Keratinocyte (primary cell): ENCODE results near the gene TOR1AIP1. TPM values are rescaled to one million over a fixed set of nuclear protein-coding genes. Genes with fewer than 3 reads are reported as not detected.
A peak's percentile ranks its signal among the peaks of the same experiment; 100 is the strongest.

Source experiments
- DNase-seq: peaks from one replicate; pipeline ENCODE4 v3.0.0-alpha.2; 2011; ENCODE audit warnings: low read depth, missing footprints, low spot score
- FAIRE-seq: peaks from 2 replicates; lab custom pipeline; 2011; peaks lifted over from hg19 to GRCh38; lab: Jason Lieb, UNC
- H2AFZ ChIP-seq: 2 replicates; pipeline ENCODE4 v1.6.0; 2012; ENCODE audit warnings: low read length, control low read depth, inconsistent platforms; ENCODE audit not compliant: control insufficient read depth
- H3K27ac ChIP-seq: 2 replicates; pipeline ENCODE4 v1.5.1; 2011; ENCODE audit warnings: low read length; ENCODE audit not compliant: control insufficient read depth, insufficient read depth
- H3K27me3 ChIP-seq: 3 replicates; pipeline ENCODE4 v1.6.0; 2011; ENCODE audit warnings: low read length; ENCODE audit not compliant: control insufficient read depth, insufficient read depth; ENCODE audit errors: extremely low read depth
- H3K36me3 ChIP-seq, 2 experiments: 2 replicates in 1 of 2; 3 replicates in 1 of 2; pipeline ENCODE4 v1.5.1; 2011; ENCODE audit warnings: low read length in 2 of 2, mild to moderate bottlenecking in 1 of 2; ENCODE audit not compliant: control insufficient read depth in 2 of 2, insufficient read depth in 2 of 2; ENCODE audit errors: extremely low read depth in 1 of 2
- H3K4me1 ChIP-seq: 3 replicates; pipeline ENCODE4 v1.5.1; 2011; ENCODE audit warnings: low read length; ENCODE audit not compliant: control insufficient read depth, insufficient read depth; ENCODE audit errors: extremely low read depth
- H3K4me2 ChIP-seq: 3 replicates; pipeline ENCODE4 v1.6.0; 2011; ENCODE audit warnings: low read depth, low read length; ENCODE audit not compliant: control insufficient read depth, insufficient read depth; ENCODE audit errors: extremely low read depth
- H3K4me3 ChIP-seq, 3 experiments: fragments of 200-600 bp in 1 of 3; sonication (generic) in 1 of 3; 2 replicates in 2 of 3; 3 replicates in 1 of 3; pipeline ENCODE4 v1.5.1; 2011 to 2016; ENCODE audit warnings: low read length in 3 of 3, mild to moderate bottlenecking in 3 of 3, control low read depth in 2 of 3, inconsistent platforms in 1 of 3, low read depth in 1 of 3, mixed read lengths in 1 of 3, mixed run types in 1 of 3, moderate library complexity in 1 of 3; ENCODE audit not compliant: control insufficient read depth in 2 of 3, insufficient read depth in 2 of 3; ENCODE audit errors: extremely low read depth in 1 of 3
- H3K79me2 ChIP-seq: 2 replicates; pipeline ENCODE4 v1.6.0; 2012; ENCODE audit warnings: low read length; ENCODE audit not compliant: control insufficient read depth, insufficient read depth
- H3K9ac ChIP-seq: 3 replicates; pipeline ENCODE4 v1.6.0; 2011; ENCODE audit warnings: low read length; ENCODE audit not compliant: control insufficient read depth, insufficient read depth; ENCODE audit errors: extremely low read depth
- H3K9me1 ChIP-seq: 3 replicates; pipeline ENCODE4 v1.6.0; 2011; ENCODE audit warnings: low read length; ENCODE audit not compliant: control insufficient read depth, insufficient read depth; ENCODE audit errors: extremely low read depth
- H3K9me3 ChIP-seq: 2 replicates; pipeline ENCODE4 v1.5.1; 2012; ENCODE audit warnings: low read depth, low read length; ENCODE audit not compliant: control insufficient read depth
- H4K20me1 ChIP-seq: 3 replicates; pipeline ENCODE4 v1.6.0; 2011; ENCODE audit warnings: low read length; ENCODE audit not compliant: control insufficient read depth, insufficient read depth; ENCODE audit errors: extremely low read depth
- EZH2 ChIP-seq: IDR thresholded peaks from one replicate; pipeline ENCODE4 v1.6.1; 2012; ENCODE audit warnings: inconsistent platforms, mild to moderate bottlenecking, low read length, moderate library complexity
- dilution Hi-C: fragments of 300-500 bp; cut with MboI; formaldehyde crosslinking; loops from one replicate; pipeline ENCODE4 v1.7.0; 2020; ENCODE audit warnings: low sequenced_read_pairs; ENCODE audit not compliant: extremely low pct_ligation_motif_present
- polyA plus RNA-seq, 5 experiments: library from polyadenylated mRNA; depleted of rRNA in 3 of 5; stranded (reverse) in 3 of 5; stranded (forward) in 1 of 5; unstranded in 1 of 5; fragments of >200 nt; gene quantifications; 1 replicate in 1 of 5; 2 replicates in 3 of 5; 3 replicates in 1 of 5; pipeline versions ENCODE4 v1.2.1 to v1.2.3, GENCODE V29; 2011 to 2012; ENCODE audit warnings: missing spikeins in 2 of 5, low read depth in 1 of 5, low replicate concordance in 1 of 5
- TF ChIP-seq, protein P1 (sequence below), 3 experiments: IDR thresholded peaks in 1 of 3; conservative IDR thresholded peaks in 1 of 3; optimal IDR thresholded peaks in 1 of 3; 2 replicates in 2 of 3; 3 replicates in 1 of 3; pipeline versions ENCODE3 to v1.5.1; 2011; ENCODE audit warnings: low read length in 3 of 3, mild to moderate bottlenecking in 3 of 3, moderate library complexity in 2 of 3, control low read depth in 1 of 3, inconsistent platforms in 1 of 3; ENCODE audit not compliant: insufficient read depth in 2 of 3; ENCODE audit errors: extremely low read depth in 1 of 3

TOR1AIP1 gene
- polyA plus RNA-seq, 1 donor (not counting 4 experiments of a cell fraction or from before 2014, with no cell fraction given), result 50.0 TPM

DNA sequence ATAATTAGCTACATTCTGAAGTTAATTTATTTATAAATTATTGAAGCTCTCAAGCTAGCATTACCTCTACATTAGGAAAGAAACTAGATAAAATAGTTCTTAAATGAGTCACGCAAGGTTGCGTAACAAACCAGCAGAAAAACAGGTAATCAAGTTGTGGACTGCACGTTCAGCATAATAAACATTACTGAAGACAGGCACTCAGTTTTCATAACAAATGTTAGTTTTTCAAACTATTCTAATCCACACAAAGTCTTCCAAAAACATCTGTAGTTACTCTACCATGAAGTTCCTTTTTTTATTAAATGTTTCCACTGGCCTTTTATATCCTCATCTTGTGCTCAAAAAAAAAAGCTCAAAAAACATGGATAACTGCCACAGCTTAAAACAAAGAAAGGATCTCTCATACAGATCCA lies 5.8 kb upstream of the TOR1AIP1 start:
- H2AFZ ChIP-seq, result no peak overlapping the region
- dilution Hi-C loops, result no loop called here
- H3K9ac ChIP-seq, result peak overlapping the region; percentile 82
- H3K9me3 ChIP-seq, result no peaks in the 10 kb centered on the region
- H3K9me1 ChIP-seq, result no peaks in the 10 kb centered on the region
- TF ChIP-seq, protein P1, sequence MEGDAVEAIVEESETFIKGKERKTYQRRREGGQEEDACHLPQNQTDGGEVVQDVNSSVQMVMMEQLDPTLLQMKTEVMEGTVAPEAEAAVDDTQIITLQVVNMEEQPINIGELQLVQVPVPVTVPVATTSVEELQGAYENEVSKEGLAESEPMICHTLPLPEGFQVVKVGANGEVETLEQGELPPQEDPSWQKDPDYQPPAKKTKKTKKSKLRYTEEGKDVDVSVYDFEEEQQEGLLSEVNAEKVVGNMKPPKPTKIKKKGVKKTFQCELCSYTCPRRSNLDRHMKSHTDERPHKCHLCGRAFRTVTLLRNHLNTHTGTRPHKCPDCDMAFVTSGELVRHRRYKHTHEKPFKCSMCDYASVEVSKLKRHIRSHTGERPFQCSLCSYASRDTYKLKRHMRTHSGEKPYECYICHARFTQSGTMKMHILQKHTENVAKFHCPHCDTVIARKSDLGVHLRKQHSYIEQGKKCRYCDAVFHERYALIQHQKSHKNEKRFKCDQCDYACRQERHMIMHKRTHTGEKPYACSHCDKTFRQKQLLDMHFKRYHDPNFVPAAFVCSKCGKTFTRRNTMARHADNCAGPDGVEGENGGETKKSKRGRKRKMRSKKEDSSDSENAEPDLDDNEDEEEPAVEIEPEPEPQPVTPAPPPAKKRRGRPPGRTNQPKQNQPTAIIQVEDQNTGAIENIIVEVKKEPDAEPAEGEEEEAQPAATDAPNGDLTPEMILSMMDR (optimal IDR thresholded peaks at IDR 0.05 in 1 of 3, IDR thresholded peaks at IDR 0.05 in 1 of 3, conservative IDR thresholded peaks at IDR 0.05 in 1 of 3; ENCODE audit: extremely low read depth in 1 of 3, insufficient read depth in 2 of 3, low read length in 3 of 3), result no peak
- no peak for TF ChIP-seq EZH2
- DNase-seq, result no peak
- no peaks in the 10 kb centered on the region for H3K27me3 ChIP-seq
- no peak for FAIRE-seq
- H3K79me2 ChIP-seq, result peaks cover 65% of the 10 kb centered on the region
- H3K4me2 ChIP-seq, result peak overlapping the region; percentile 80
- peak overlapping the region; percentile 83 for H3K27ac ChIP-seq
- peaks cover 9% of the 10 kb centered on the region for H4K20me1 ChIP-seq
- H3K36me3 ChIP-seq, result peaks cover 3 to 23% of the 10 kb centered on the region in 2 experiments
- peak overlapping the region; percentile 74 to 97 (median 80) for H3K4me3 ChIP-seq
- H3K4me1 ChIP-seq, result peaks cover 11% of the 10 kb centered on the region

GRCh38 chr1:179877586-179878265 lies 4.4 kb upstream of the TOR1AIP1 start, which contains the start of gene TOR1AIP2:
Gene TOR1AIP2, minus strand, starts transcription at chr1:179877803. Its CDS starts 25,138 bp downstream, at chr1:179852665.
- Histone ChIP-seq H3K27me3 (no peaks in the 10 kb centered on the region), H3K9me1 (no peaks in the 10 kb centered on the region), H3K27ac (peak within 1 kb of the TSS; percentile 83), H3K4me1 (peaks cover 11% of the 10 kb centered on the region), H3K36me3 (peaks cover 3 to 17% of the 10 kb centered on the region in 2 experiments), H3K79me2 (peaks cover 54% of the 10 kb centered on the region), H3K4me2 (peak within 1 kb of the TSS; percentile 80), H3K4me3 (peak within 1 kb of the TSS; percentile 74 to 97 (median 80)), H3K9me3 (no peaks in the 10 kb centered on the region), H4K20me1 (peaks cover 9% of the 10 kb centered on the region), H3K9ac (peak within 1 kb of the TSS; percentile 82), H2AFZ (peak within 1 kb of the TSS; percentile 72)
- FAIRE-seq (no peak), DNase-seq (no peak)
- dilution Hi-C loops, result no loop called here
- TF ChIP-seq, protein P1 (optimal IDR thresholded peaks at IDR 0.05 in 1 of 3, IDR thresholded peaks at IDR 0.05 in 1 of 3, conservative IDR thresholded peaks at IDR 0.05 in 1 of 3; ENCODE audit: extremely low read depth in 1 of 3, insufficient read depth in 2 of 3, low read length in 3 of 3), result no peak
- no peak for TF ChIP-seq EZH2
